Measurements from ENCODE around the gene SELP. TPM values are rescaled to one million over a fixed set of nuclear protein-coding genes. Genes with fewer than 3 reads are reported as not detected.

SELP gene
- polyA plus RNA-seq, 1 of the 3 experiments (the other 2 are of a cell fraction): not detected

- TF ChIP-seq ZBTB33 (IDR thresholded peaks at IDR 0.05; ENCODE audit: borderline replicate concordance, low read depth): no peak
- no peak for TF ChIP-seq TAF1 (IDR thresholded peaks at IDR 0.05; ENCODE audit: borderline replicate concordance, low read depth, low read length)
- TF ChIP-seq RXRA (IDR thresholded peaks at IDR 0.05; ENCODE audit: borderline replicate concordance, low read depth): no peak
- TF ChIP-seq, protein P1, sequence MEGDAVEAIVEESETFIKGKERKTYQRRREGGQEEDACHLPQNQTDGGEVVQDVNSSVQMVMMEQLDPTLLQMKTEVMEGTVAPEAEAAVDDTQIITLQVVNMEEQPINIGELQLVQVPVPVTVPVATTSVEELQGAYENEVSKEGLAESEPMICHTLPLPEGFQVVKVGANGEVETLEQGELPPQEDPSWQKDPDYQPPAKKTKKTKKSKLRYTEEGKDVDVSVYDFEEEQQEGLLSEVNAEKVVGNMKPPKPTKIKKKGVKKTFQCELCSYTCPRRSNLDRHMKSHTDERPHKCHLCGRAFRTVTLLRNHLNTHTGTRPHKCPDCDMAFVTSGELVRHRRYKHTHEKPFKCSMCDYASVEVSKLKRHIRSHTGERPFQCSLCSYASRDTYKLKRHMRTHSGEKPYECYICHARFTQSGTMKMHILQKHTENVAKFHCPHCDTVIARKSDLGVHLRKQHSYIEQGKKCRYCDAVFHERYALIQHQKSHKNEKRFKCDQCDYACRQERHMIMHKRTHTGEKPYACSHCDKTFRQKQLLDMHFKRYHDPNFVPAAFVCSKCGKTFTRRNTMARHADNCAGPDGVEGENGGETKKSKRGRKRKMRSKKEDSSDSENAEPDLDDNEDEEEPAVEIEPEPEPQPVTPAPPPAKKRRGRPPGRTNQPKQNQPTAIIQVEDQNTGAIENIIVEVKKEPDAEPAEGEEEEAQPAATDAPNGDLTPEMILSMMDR (IDR thresholded peaks at IDR 0.05): no peak
- TF ChIP-seq NFIC (IDR thresholded peaks at IDR 0.05; ENCODE audit: borderline replicate concordance): no peak
- TF ChIP-seq ELF1 (IDR thresholded peaks at IDR 0.05): no peak
- no peak for TF ChIP-seq NRF1 (IDR thresholded peaks at IDR 0.05; ENCODE audit: low read depth, low read length)
Observed at GRCh38 chr1:169618367-169618766, 11.6 kb downstream of the SELP start (continued).

GRCh38 chr1:169615803-169616202 lies 14.1 kb downstream of the SELP start:
- CTCF ChIA-PET: interaction anchor here (1.4 kb wide), 1 partner anchor 14 kb away, joined by 5 read pairs; no protein-coding TSS in a partner anchor
- H4K20me1 ChIP-seq (ENCODE audit: insufficient read depth): no peaks in the 10 kb centered on the region
- H2AFZ ChIP-seq (ENCODE audit: low read depth): no peak overlapping the region
- H3K27ac ChIP-seq (ENCODE audit: low read depth in 2 of 2, low read length in 1 of 2): no peak overlapping the region
- no peaks in the 10 kb centered on the region for H3F3A ChIP-seq (replicated peaks; ENCODE audit: insufficient read depth)
- H3K9ac ChIP-seq: no peak overlapping the region
- no peak for TF ChIP-seq ZBTB33 (IDR thresholded peaks at IDR 0.05; ENCODE audit: borderline replicate concordance, low read depth)
- H3K4me1 ChIP-seq (ENCODE audit: control insufficient read depth in 1 of 2, insufficient read depth in 2 of 2, low read depth in 1 of 2, low read length in 1 of 2): no peaks in the 10 kb centered on the region
- H3K36me3 ChIP-seq (replicated peaks in 1 of 2; ENCODE audit: control insufficient read depth in 1 of 2, insufficient read depth in 2 of 2, low read length in 1 of 2): no peaks in the 10 kb centered on the region
- H3K4me2 ChIP-seq: no peak overlapping the region
- no peak for DNase-seq
- no peaks in the 10 kb centered on the region for H3K9me3 ChIP-seq
- 2% methylated on average over 5 of the region's 5 CpGs for WGBS (ENCODE audit: low lambda C conversion rate)
- POLR2A ChIA-PET: no interaction called here
- no peaks in the 10 kb centered on the region for H3K79me2 ChIP-seq (ENCODE audit: insufficient read depth)
- H3K4me3 ChIP-seq (ENCODE audit: low read depth in 2 of 2, low read length in 1 of 2): no peak overlapping the region
- H3K27me3 ChIP-seq (ENCODE audit: insufficient read depth): peaks cover 31% of the 10 kb centered on the region
- H3K9me2 ChIP-seq: no peaks in the 10 kb centered on the region

DNA sequence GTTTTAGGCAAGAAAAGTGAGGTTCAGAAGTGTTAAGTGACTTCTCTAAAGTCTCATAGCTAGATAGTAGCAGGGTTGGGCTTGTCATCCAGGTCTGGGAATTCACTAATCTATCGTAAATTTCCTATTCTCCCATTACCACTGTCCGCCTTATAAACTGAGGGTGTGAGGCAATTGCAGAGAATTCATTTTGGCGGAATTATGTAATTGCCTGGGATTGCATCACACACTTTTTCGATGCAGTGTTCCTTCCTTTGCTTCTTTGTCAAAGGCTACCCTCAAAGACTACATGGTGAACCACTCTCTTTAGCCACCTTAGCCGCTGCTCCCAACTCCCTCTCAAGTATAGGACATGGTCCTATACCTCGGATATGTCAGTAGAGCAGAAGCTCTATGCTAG lies 19.1 kb downstream of the SELP start:
- Histone ChIP-seq H3K27ac (ENCODE audit: low read depth in 2 of 2, low read length in 1 of 2) (no peak overlapping the region), H3K9ac (no peak overlapping the region), H4K20me1 (ENCODE audit: insufficient read depth) (no peaks in the 10 kb centered on the region), H3K79me2 (ENCODE audit: insufficient read depth) (no peaks in the 10 kb centered on the region), H2AFZ (ENCODE audit: low read depth) (no peak overlapping the region), H3K36me3 (replicated peaks in 1 of 2; ENCODE audit: control insufficient read depth in 1 of 2, insufficient read depth in 2 of 2, low read length in 1 of 2) (no peaks in the 10 kb centered on the region), H3K27me3 (ENCODE audit: insufficient read depth) (peaks cover 62% of the 10 kb centered on the region), H3K4me2 (no peak overlapping the region), H3K9me3 (no peaks in the 10 kb centered on the region), H3F3A (replicated peaks; ENCODE audit: insufficient read depth) (no peaks in the 10 kb centered on the region), H3K4me1 (ENCODE audit: control insufficient read depth in 1 of 2, insufficient read depth in 2 of 2, low read depth in 1 of 2, low read length in 1 of 2) (no peaks in the 10 kb centered on the region), H3K4me3 (ENCODE audit: low read depth in 2 of 2, low read length in 1 of 2) (no peak overlapping the region), H3K9me2 (no peaks in the 10 kb centered on the region)
- POLR2A ChIA-PET: no interaction called here
- CTCF ChIA-PET: interaction anchor here (0.9 kb wide), 1 partner anchor 25 kb away, joined by 3 read pairs; the partner anchor contains the start of gene F5
- 4% methylated on average over 6 of the region's 6 CpGs for WGBS (ENCODE audit: low lambda C conversion rate)
- no peak for DNase-seq
- TF ChIP-seq MEF2A (IDR thresholded peaks at IDR 0.05; ENCODE audit: borderline replicate concordance, low read depth): no peak
- TF ChIP-seq, protein P2, sequence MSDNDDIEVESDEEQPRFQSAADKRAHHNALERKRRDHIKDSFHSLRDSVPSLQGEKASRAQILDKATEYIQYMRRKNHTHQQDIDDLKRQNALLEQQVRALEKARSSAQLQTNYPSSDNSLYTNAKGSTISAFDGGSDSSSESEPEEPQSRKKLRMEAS (IDR thresholded peaks at IDR 0.05; ENCODE audit: low read depth): no peak
- TF ChIP-seq, protein P3, sequence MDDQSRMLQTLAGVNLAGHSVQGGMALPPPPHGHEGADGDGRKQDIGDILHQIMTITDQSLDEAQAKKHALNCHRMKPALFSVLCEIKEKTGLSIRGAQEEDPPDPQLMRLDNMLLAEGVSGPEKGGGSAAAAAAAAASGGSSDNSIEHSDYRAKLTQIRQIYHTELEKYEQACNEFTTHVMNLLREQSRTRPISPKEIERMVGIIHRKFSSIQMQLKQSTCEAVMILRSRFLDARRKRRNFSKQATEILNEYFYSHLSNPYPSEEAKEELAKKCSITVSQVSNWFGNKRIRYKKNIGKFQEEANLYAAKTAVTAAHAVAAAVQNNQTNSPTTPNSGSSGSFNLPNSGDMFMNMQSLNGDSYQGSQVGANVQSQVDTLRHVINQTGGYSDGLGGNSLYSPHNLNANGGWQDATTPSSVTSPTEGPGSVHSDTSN (IDR thresholded peaks at IDR 0.05): no peak
- no peak for TF ChIP-seq SIN3A (IDR thresholded peaks at IDR 0.05; ENCODE audit: borderline replicate concordance, low read depth, low read length)
- no peak for TF ChIP-seq SMC3 (IDR thresholded peaks at IDR 0.05; ENCODE audit: low read depth, low read length)
- TF ChIP-seq FOSL2 (IDR thresholded peaks at IDR 0.05; ENCODE audit: borderline replicate concordance, low read depth): no peak
- no peak for TF ChIP-seq REST (IDR thresholded peaks at IDR 0.05; ENCODE audit: low read depth, low read length)

Measured in SK-N-SH (cell line).